K562 (cell line): ENCODE data around the gene TECPR1. TPM values are rescaled to one million over a fixed set of nuclear protein-coding genes. Genes with fewer than 3 reads are reported as not detected.

Experiments
- ATF1 ChIP-seq, 2 experiments: fragments of 450-650 bp in 1 of 2; IDR thresholded peaks; 2 replicates each; pipeline ENCODE4 v1.6.1; 2016; ENCODE audit warnings: missing compliant biosample characterization in 1 of 2, missing genetic modification characterization in 1 of 2
- DMBX1 ChIP-seq: fragments of 250-450 bp; sonication (Bioruptor Pico); IDR thresholded peaks from 2 replicates; pipeline ENCODE4 v1.8.0; 2022; ENCODE audit warnings: inconsistent platforms, mild to moderate bottlenecking, moderate library complexity, borderline replicate concordance
- EGR1 ChIP-seq: fragments of 450-650 bp; conservative IDR thresholded peaks from 2 replicates; pipeline ENCODE4 v1.6.1; 2017; ENCODE audit warnings: mild to moderate bottlenecking
- HNRNPL ChIP-seq: fragments of 200-400 bp; formaldehyde crosslinking; IDR thresholded peaks from 2 replicates; pipeline ENCODE4 v1.6.1; 2017; ENCODE audit warnings: low read depth, mild to moderate bottlenecking, low read length
- NFRKB ChIP-seq: fragments of 450-650 bp; IDR thresholded peaks from 2 replicates; pipeline ENCODE4 v1.6.1; 2016; ENCODE audit warnings: low read depth
- SMAD2 ChIP-seq: fragments of 150-350 bp; IDR thresholded peaks from 2 replicates; pipeline ENCODE4 v1.6.1; 2014; ENCODE audit warnings: low read depth, mild to moderate bottlenecking, low read length
- SMARCA4 ChIP-seq: fragments of 450-650 bp; IDR thresholded peaks from 2 replicates; pipeline ENCODE4 v1.6.1; 2016
- SUPT5H ChIP-seq: fragments of 450-650 bp; IDR thresholded peaks from 2 replicates; pipeline ENCODE4 v1.6.1; 2016
- ZNF224 ChIP-seq: sonication (generic); formaldehyde crosslinking; IDR thresholded peaks from 2 replicates; pipeline ENCODE4 v1.8.0; 2022; ENCODE audit warnings: mild to moderate bottlenecking, missing genetic modification reagents
- polyA plus RNA-seq, 8 experiments: library from polyadenylated mRNA; depleted of rRNA in 4 of 8; stranded (reverse) in 5 of 8; unstranded in 3 of 8; fragments of >200 nt; fragmentation: Nextera tagmentation in 2 of 8; fragmentation: Illumina TruSeq in 1 of 8; extraction: Ambion mirVana in 2 of 8; extraction: Trizol in 1 of 8; gene quantifications; 2 replicates each; pipeline versions ENCODE4 v1.2.1 to v1.2.3, GENCODE V29; 2011 to 2014; ENCODE audit warnings: inconsistent platforms in 1 of 8, missing spikeins in 1 of 8
- total RNA-seq, 7 experiments: library from RNA; depleted of rRNA in 6 of 7; stranded (reverse); fragments of >200 nt in 6 of 7; fragmentation: Illumina TruSeq in 2 of 7; extraction: Trizol in 2 of 7; gene quantifications; 2 replicates each; pipeline versions ENCODE4 v1.2.1 to v1.2.3, GENCODE V29; 2011 to 2021; ENCODE audit warnings: low replicate concordance in 1 of 7
- TF ChIP-seq, protein P1 (sequence below): sonication (generic); formaldehyde crosslinking; IDR thresholded peaks from 2 replicates; pipeline ENCODE4 v1.8.1; 2023; ENCODE audit warnings: mild to moderate bottlenecking, missing genetic modification reagents
- TF ChIP-seq, protein P2 (sequence below): fragments of 150-350 bp; conservative IDR thresholded peaks from 2 replicates; pipeline ENCODE4 v1.6.1; 2014; ENCODE audit warnings: low read length
- TF ChIP-seq, protein P3 (sequence below): fragments of 450-650 bp; IDR thresholded peaks from 2 replicates; pipeline ENCODE4 v1.7.1; 2018; ENCODE audit warnings: mild to moderate bottlenecking, low read depth; ENCODE audit not compliant: partially characterized antibody

TECPR1 gene
- total and polyA plus RNA-seq, 9 of the 15 experiments (the other 6 are each of a cell fraction or from before 2014, with no cell fraction given) = 0.17 to 15.0 (median 2.2) TPM

DNA sequence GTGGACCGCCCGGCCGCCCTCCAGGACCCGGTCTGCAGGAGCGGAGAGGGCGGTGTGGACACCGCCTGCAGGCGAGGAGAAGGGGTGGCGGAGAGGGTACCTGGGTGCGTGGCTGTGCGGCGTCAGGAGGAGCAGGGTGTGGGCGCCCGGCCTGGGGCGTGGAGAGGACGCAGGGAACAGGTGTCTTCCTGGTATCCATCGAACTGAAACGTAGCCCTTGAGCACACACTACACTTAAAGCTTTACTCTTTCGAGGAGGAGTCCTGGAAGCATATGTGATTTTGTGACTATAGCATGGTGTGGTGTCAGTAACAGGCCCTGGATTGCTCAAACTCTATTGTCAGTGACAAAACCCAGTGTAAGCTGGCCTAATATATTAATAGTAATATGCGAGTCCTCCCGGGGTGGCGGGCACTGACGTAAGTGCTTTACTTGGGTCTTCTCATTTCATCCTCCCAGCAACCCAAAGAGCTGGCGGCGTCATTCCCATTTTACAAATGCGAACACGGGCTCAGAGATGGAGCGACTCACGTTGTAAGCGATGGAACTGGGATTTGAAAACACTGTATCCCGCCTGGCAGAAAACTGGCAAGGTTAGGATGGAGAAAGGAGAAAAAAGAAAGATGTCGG is 508 bp upstream of the TECPR1 start (continued):
- TF ChIP-seq, protein P1, sequence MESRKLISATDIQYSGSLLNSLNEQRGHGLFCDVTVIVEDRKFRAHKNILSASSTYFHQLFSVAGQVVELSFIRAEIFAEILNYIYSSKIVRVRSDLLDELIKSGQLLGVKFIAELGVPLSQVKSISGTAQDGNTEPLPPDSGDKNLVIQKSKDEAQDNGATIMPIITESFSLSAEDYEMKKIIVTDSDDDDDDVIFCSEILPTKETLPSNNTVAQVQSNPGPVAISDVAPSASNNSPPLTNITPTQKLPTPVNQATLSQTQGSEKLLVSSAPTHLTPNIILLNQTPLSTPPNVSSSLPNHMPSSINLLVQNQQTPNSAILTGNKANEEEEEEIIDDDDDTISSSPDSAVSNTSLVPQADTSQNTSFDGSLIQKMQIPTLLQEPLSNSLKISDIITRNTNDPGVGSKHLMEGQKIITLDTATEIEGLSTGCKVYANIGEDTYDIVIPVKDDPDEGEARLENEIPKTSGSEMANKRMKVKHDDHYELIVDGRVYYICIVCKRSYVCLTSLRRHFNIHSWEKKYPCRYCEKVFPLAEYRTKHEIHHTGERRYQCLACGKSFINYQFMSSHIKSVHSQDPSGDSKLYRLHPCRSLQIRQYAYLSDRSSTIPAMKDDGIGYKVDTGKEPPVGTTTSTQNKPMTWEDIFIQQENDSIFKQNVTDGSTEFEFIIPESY = no peak
- TF ChIP-seq SMARCA4 (no peak), SMAD2 (no peak), EGR1 (no peak), SUPT5H (peak; percentile 68), ATF1 (CRISPR knock-in tag; IDR thresholded peaks at IDR 0.05) (no peak), ATF1 (tag; IDR thresholded peaks at IDR 0.05) (peak; percentile 73), ZNF224 (CRISPR knock-in tag) (no peak), DMBX1 (CRISPR knock-in tag) (no peak), NFRKB (no peak), HNRNPL (no peak)
- TF ChIP-seq, protein P2, sequence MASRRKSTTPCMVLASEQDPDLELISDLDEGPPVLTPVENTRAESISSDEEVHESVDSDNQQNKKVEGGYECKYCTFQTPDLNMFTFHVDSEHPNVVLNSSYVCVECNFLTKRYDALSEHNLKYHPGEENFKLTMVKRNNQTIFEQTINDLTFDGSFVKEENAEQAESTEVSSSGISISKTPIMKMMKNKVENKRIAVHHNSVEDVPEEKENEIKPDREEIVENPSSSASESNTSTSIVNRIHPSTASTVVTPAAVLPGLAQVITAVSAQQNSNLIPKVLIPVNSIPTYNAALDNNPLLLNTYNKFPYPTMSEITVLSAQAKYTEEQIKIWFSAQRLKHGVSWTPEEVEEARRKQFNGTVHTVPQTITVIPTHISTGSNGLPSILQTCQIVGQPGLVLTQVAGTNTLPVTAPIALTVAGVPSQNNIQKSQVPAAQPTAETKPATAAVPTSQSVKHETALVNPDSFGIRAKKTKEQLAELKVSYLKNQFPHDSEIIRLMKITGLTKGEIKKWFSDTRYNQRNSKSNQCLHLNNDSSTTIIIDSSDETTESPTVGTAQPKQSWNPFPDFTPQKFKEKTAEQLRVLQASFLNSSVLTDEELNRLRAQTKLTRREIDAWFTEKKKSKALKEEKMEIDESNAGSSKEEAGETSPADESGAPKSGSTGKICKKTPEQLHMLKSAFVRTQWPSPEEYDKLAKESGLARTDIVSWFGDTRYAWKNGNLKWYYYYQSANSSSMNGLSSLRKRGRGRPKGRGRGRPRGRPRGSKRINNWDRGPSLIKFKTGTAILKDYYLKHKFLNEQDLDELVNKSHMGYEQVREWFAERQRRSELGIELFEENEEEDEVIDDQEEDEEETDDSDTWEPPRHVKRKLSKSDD = no peak
- TF ChIP-seq, protein P3, sequence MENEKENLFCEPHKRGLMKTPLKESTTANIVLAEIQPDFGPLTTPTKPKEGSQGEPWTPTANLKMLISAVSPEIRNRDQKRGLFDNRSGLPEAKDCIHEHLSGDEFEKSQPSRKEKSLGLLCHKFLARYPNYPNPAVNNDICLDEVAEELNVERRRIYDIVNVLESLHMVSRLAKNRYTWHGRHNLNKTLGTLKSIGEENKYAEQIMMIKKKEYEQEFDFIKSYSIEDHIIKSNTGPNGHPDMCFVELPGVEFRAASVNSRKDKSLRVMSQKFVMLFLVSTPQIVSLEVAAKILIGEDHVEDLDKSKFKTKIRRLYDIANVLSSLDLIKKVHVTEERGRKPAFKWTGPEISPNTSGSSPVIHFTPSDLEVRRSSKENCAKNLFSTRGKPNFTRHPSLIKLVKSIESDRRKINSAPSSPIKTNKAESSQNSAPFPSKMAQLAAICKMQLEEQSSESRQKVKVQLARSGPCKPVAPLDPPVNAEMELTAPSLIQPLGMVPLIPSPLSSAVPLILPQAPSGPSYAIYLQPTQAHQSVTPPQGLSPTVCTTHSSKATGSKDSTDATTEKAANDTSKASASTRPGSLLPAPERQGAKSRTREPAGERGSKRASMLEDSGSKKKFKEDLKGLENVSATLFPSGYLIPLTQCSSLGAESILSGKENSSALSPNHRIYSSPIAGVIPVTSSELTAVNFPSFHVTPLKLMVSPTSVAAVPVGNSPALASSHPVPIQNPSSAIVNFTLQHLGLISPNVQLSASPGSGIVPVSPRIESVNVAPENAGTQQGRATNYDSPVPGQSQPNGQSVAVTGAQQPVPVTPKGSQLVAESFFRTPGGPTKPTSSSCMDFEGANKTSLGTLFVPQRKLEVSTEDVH = peak; percentile 12
